GM19455 (cell line): ENCODE measurements around the gene F8.

Experiments used
- ATAC-seq: cut with Tn5 transposase; IDR thresholded peaks from one replicate; pipeline ENCODE4 v1.9.1; 2021; ENCODE audit not compliant: unreplicated experiment

Gene F8

GRCh38 chrX:154791939-154792338 is 230.6 kb downstream of the F8 start:
- ATAC-seq, result no peak

- ATAC-seq, result no peak
Measured at GRCh38 chrX:154791467-154791866, 231.1 kb downstream of the F8 start.
